HL-60 (cell line): Measurements from ENCODE around the gene ANGPTL8.

ENCODE experiments used
- GABPA ChIP-seq: IDR thresholded peaks from 2 replicates; pipeline ENCODE4 v1.6.1; 2012; ENCODE audit warnings: low read depth
- POLR2AphosphoS5 ChIP-seq: IDR thresholded peaks from 2 replicates; pipeline ENCODE4 v1.6.1; 2012; ENCODE audit warnings: low read depth
- SPI1 ChIP-seq: IDR thresholded peaks from 2 replicates; pipeline ENCODE4 v1.6.1; 2012; ENCODE audit warnings: low read depth, mild to moderate bottlenecking, borderline replicate concordance
- TF ChIP-seq, protein P1 (sequence below): IDR thresholded peaks from one replicate; pipeline ENCODE4 v1.5.1; 2011; ENCODE audit warnings: low read length, control low read depth, inconsistent platforms; ENCODE audit not compliant: insufficient read depth
- TF ChIP-seq, protein P2 (sequence below): IDR thresholded peaks from 2 replicates; pipeline ENCODE4 v1.6.1; 2012; ENCODE audit warnings: low read depth; ENCODE audit not compliant: insufficient replicate concordance

DNA sequence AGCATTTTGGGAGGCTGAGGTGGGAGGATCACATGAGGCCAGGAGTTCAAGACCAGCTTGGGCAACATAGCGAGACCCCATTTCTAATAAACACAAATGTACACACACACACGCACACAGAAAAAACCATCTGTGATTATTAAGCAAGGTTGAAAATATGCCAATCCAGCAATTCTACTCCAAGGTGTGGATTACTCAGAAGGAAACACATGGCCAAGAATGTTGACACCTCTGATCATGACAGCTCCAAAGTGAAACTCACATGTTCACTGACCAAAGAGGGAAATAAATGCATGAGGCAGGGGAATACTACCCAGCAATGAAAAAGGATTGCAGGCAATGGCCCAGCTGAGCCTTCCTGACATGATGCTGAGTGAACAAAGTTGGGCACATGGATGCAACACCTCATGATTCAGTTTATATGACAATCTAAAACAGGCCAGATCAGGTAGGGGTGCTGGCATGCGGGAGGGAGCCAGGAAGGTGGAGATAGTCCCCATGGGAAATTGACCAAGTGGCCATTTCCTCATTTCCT lies 18.5 kb downstream of the ANGPTL8 start:
- TF ChIP-seq, protein P1, sequence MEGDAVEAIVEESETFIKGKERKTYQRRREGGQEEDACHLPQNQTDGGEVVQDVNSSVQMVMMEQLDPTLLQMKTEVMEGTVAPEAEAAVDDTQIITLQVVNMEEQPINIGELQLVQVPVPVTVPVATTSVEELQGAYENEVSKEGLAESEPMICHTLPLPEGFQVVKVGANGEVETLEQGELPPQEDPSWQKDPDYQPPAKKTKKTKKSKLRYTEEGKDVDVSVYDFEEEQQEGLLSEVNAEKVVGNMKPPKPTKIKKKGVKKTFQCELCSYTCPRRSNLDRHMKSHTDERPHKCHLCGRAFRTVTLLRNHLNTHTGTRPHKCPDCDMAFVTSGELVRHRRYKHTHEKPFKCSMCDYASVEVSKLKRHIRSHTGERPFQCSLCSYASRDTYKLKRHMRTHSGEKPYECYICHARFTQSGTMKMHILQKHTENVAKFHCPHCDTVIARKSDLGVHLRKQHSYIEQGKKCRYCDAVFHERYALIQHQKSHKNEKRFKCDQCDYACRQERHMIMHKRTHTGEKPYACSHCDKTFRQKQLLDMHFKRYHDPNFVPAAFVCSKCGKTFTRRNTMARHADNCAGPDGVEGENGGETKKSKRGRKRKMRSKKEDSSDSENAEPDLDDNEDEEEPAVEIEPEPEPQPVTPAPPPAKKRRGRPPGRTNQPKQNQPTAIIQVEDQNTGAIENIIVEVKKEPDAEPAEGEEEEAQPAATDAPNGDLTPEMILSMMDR, result no peak
- TF ChIP-seq GABPA (no peak), POLR2AphosphoS5 (no peak), SPI1 (no peak)
- TF ChIP-seq, protein P2, sequence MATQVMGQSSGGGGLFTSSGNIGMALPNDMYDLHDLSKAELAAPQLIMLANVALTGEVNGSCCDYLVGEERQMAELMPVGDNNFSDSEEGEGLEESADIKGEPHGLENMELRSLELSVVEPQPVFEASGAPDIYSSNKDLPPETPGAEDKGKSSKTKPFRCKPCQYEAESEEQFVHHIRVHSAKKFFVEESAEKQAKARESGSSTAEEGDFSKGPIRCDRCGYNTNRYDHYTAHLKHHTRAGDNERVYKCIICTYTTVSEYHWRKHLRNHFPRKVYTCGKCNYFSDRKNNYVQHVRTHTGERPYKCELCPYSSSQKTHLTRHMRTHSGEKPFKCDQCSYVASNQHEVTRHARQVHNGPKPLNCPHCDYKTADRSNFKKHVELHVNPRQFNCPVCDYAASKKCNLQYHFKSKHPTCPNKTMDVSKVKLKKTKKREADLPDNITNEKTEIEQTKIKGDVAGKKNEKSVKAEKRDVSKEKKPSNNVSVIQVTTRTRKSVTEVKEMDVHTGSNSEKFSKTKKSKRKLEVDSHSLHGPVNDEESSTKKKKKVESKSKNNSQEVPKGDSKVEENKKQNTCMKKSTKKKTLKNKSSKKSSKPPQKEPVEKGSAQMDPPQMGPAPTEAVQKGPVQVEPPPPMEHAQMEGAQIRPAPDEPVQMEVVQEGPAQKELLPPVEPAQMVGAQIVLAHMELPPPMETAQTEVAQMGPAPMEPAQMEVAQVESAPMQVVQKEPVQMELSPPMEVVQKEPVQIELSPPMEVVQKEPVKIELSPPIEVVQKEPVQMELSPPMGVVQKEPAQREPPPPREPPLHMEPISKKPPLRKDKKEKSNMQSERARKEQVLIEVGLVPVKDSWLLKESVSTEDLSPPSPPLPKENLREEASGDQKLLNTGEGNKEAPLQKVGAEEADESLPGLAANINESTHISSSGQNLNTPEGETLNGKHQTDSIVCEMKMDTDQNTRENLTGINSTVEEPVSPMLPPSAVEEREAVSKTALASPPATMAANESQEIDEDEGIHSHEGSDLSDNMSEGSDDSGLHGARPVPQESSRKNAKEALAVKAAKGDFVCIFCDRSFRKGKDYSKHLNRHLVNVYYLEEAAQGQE, result no peak
